ENCODE data around the gene SNTG2.
"Not testable (repeated sequence)": the region's sequence is repeated elsewhere in the genome, so short reads cannot be mapped to it uniquely, and the experiment has no call there.

Gene SNTG2

DNA sequence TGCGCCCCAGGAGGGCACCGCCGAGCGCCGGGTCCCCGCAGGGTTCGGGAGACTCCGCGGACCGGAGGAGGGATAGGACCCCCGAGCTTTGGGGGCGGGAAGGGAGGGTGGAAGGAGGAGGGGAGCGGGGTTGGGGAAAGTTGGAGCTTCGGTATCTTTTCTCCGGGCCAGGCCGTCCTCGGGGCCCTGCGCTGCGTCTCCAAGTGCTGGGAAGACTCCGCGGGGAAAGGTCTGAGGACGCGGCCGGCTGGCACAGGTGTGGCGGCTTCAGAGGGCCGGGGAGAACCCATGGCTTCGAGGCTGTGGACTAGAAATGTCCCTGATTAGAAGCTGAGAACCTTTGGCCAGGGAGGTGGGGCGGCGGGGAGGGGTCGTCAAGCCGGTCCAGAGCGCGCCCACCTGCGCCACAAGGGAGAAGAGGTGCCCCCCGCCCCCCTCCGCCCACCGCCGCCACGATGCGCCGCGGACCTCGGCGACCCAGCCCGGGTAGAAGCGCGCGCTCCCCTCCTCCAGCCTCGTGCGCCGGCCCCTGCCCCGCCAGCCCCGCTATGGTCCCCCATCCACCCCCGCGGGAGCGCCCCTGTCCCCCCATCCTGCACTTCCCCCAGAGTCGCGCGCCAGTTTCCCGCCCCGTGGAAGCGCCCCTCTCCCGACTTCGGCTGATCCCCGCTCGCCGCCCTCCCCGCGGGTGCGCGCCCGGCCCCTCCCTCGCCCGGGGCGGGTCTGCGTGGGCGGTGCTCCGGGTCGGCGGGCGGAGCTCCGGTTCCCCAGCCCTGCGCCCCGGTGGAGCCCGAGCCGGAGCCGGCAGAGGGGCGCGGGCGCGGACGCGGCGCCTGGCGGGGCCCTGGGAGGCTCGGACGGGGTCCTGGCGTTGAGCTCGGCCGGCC, at the start of gene SNTG2:
SNTG2 (plus strand) TSS at position 770 of the 887 bp plus-strand sequence. CDS start 148 bp downstream, outside the sequence.
- no peak for DNase-seq (ENCODE audit: low read depth)

DNA sequence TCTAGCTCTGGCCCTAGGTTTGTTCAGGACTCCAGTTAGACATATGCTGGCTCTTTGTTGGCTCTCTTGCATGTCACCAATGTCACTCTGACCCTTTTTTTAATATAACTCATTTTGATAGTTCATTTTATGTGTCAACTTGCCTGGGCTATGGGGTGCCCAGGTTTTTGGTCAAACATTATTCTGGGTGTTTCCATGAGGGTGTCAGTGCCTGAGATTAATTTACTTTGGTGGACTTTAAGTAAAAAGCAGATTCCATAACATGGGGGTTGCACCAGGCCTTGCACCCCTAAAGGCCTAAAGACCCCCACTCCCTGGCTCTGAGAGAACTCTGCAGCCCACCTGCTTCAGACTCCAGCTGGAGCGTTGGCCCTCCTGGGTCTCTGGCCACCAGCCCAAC, 48.1 kb upstream of the SNTG2 start:
- no peak for DNase-seq (ENCODE audit: low read depth)

- DNase-seq (ENCODE audit: low read depth), result no peak
These were observed 47.3 kb upstream of the SNTG2 start for GRCh38 chr2:903223-903900.

DNA sequence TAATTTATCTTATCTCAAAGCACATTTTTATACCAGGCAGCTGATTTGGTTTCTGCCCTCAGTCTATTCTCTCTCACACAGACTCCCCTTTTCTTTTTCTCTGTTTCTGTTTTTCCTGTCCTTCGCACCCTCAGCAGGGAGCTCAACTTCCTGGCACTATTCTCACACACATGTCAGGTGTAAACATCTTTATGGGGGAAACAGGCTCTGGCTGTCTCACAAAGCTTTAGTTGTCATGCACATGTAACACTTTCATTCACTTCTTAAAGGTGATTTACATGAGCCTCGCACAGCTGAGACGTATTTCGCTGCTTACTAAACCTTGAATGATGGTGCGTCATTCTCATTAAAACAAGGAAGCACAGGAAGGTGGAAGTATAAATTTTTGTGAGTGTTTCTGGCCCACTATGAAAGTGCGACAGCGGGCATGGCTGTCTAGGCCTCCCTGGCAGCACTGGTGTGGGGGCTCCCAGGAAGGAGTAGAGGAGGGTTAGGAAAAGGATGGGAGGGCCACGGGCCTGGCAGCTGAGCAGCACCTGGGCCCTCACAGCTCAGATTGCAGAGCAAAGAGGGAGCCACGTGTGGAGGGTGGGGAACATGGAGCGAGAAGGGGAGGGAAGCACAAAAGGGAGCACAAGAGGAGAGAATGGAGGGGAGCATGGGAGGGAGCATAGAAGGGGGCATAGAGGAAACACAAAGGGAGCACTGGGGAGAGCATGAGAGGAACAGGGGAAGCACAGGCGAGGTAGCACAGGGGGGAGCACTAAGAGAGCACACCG, 46.2 kb upstream of the SNTG2 start:
- DNase-seq (ENCODE audit: low read depth), result no peak

GRCh38 chr2:905091-905832, 45.4 kb upstream of the SNTG2 start:
- no peak for DNase-seq (ENCODE audit: low read depth)

GRCh38 chr2:905833-906140, 44.9 kb upstream of the SNTG2 start:
- no peak for DNase-seq (ENCODE audit: low read depth)

DNA sequence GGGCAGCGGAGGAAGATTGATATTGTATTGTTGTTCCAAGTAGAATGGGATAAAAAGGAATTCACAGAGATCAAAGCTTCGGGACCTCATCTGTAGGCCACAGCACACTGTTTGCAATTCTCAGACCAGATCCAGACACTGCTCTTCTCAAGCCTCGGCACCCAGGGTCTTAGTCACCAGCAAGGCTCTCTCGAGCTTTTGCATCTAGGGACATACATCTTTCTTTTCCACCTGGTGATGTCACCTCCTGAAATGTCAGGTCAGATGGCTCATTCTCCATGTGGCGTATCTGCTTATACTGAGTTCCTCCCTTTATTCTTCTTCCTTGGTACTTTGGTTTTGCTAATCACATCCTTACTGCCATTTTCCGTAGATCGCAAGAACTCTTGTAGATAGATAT, 42.9 kb upstream of the SNTG2 start:
- DNase-seq (ENCODE audit: low read depth), result no peak

- DNase-seq (ENCODE audit: low read depth), result no peak
These were observed 42.1 kb upstream of the SNTG2 start for GRCh38 chr2:908568-908967.

- not testable (repeated sequence) for DNase-seq (ENCODE audit: low read depth)
These were observed 40.8 kb upstream of the SNTG2 start for GRCh38 chr2:909764-910379.

GRCh38 chr2:910698-911097, 40.0 kb upstream of the SNTG2 start:
- no peak for DNase-seq (ENCODE audit: low read depth)

DNA sequence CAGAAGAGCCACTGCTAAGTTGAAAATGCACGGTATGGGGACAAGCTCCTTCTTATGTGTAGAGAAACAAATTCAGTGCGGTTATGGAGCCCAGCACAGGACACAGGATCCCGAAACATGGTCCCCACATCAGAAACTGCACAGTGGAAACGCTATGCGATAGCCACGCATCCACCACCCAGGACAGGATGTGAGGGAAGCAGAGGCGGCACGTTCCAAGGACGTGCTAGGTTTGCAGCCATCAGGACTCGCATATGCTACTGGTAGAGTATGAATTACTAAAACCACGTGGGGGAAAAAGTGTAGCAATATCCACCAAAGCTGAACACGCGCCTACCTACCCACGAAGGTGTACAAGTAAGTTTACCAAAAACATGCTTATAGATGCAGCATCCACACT, 34.7 kb upstream of the SNTG2 start:
- no peak for DNase-seq (ENCODE audit: low read depth)

GRCh38 chr2:916935-917334, 33.7 kb upstream of the SNTG2 start:
- DNase-seq (ENCODE audit: low read depth), result no peak

- no peak for DNase-seq (ENCODE audit: low read depth)
These were observed 31.0 kb upstream of the SNTG2 start for GRCh38 chr2:919672-920071.

DNA sequence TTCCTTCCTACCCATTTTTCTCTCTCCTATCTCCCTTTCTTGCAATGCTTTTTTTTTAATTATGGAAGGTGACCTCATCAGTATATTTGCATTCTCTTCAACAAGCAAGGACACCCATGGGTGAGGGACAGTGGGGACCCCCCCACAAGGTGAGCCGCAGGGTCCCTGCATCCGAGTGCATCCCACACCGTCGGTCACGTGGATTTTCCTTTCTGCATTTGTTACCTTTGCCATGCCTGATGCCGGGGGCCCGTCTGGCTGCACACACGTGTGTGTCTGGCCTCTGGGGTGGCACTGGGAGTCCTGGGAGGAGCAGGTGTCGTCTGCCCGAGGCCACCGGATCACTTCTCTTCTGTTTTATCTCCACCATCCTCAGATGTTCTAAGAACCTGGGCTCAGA, 30.1 kb upstream of the SNTG2 start:
- no peak for DNase-seq (ENCODE audit: low read depth)

DNA sequence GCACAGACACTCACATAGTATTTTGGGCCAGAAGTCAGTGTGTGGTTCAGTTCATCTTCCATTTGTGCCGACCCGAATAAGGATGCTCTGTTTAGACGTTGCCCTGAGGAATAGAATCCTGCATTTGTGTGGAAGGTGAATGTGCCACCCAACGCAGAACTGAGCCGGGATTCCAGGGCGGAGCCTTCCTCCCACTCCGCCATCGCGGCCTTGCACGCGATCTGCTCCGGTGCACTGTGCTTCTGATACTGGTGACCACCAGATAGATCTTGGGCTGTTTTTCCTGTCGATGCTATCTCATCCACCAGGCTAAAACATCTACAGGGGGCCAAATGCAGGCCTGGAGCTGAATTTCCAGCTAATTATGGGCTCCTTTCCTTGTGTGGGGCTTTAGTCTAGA, 29.6 kb upstream of the SNTG2 start:
- DNase-seq (ENCODE audit: low read depth), result no peak

- DNase-seq (ENCODE audit: low read depth), result no peak
These were observed 28.5 kb upstream of the SNTG2 start for GRCh38 chr2:922185-922584.

GRCh38 chr2:923832-924601, 26.6 kb upstream of the SNTG2 start:
- no peak for DNase-seq (ENCODE audit: low read depth)

GRCh38 chr2:924701-925100, 25.9 kb upstream of the SNTG2 start:
- no peak for DNase-seq (ENCODE audit: low read depth)

DNA sequence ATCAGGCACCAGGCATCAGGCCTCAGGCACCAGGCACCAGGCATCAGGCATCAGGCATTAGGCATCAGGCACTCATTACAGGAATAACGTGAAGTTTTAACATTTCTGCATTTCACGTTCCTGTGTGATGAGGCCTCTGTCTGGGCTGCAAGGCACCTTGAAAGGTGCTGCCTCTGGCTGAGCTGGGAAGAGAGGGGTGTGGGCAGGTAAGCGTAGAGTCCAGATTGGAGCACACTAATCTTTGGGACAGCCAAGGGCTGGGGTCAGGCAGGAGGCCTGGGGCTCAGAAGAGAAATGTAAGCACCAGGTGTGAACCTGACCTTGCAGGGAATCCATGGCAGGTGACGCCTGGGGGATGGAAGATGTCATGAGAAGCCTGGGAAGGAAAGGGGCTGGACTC, 25.3 kb upstream of the SNTG2 start:
- no peak for DNase-seq (ENCODE audit: low read depth)

GRCh38 chr2:925711-926110, 24.9 kb upstream of the SNTG2 start:
- no peak for DNase-seq (ENCODE audit: low read depth)

DNA sequence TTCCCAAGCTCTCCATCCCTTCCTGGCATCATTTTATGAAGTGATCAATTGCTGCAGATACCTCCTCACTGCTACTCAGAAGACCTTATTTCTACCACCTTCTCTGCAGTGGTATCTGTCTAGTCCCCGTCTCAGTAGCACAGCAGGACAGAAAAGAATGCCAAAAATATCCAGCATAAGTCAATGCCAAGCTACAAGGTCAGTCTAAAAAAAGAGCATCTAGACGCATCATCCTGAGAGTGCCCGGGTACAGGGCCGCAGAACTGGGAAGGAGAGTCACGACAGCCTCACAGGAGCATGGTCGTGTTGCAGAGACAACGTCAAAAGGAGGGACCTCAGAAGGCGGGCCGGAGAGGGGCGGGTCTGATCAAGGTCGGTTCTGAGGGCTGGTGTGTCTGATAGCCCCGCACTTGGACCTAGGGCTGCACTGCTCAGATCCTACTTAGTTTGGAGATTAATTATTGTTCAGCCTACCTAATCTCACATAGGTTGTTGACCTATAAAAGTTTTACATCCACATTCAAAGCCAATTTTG, 24.3 kb upstream of the SNTG2 start:
- no peak for DNase-seq (ENCODE audit: low read depth)

Data from iris pigment epithelial cell (primary cell).